ENCODE data around the gene C16orf96.

DNA sequence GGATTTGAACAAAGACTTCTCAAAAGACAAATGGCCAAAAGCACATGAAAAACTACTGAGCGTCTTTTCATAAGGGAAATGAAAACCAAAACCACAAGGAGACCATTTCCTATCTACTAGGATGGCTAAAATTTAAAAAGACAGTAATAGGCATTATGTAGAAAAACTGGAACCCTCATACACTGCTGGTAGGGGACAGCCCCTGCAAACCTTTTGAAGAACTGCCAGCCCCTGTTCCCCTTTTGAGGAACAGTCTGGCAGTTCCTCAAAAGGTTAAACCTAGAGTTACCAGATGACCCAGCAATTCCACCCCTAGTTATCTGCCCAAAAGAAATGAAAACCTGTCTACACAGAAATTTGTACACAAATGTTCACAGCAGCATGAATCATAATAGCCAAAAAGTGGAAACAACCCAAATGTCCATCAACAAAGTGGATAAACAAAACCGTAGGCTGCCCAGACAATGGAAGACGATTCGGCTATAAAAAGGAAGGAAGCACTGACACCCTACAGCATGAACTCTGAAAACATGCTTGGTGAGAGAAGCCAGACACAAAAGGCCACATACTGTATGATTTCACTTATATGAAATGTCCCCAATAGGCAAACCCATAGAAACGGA lies 40.4 kb upstream of the C16orf96 start:
- TF ChIP-seq EZH2 (IDR thresholded peaks at IDR 0.05; ENCODE audit: insufficient read depth, poor library complexity, severe bottlenecking): no peak
- no peak for TF ChIP-seq EZH2phosphoT487 (IDR thresholded peaks at IDR 0.05; ENCODE audit: insufficient read depth, low read depth)

Measured in GM23248 (cell line).